HG03521 (cell line): Measurements from ENCODE around the gene PPIG.
"Not testable (repeated sequence)": the region's sequence is repeated elsewhere in the genome, so short reads cannot be mapped to it uniquely, and the experiment has no call there.

Experiments used
- ATAC-seq: cut with Tn5 transposase; IDR thresholded peaks from one replicate; pipeline ENCODE4 v1.9.1; 2021; ENCODE audit warnings: mild to moderate bottlenecking, moderate library complexity; ENCODE audit not compliant: unreplicated experiment

The PPIG gene

DNA sequence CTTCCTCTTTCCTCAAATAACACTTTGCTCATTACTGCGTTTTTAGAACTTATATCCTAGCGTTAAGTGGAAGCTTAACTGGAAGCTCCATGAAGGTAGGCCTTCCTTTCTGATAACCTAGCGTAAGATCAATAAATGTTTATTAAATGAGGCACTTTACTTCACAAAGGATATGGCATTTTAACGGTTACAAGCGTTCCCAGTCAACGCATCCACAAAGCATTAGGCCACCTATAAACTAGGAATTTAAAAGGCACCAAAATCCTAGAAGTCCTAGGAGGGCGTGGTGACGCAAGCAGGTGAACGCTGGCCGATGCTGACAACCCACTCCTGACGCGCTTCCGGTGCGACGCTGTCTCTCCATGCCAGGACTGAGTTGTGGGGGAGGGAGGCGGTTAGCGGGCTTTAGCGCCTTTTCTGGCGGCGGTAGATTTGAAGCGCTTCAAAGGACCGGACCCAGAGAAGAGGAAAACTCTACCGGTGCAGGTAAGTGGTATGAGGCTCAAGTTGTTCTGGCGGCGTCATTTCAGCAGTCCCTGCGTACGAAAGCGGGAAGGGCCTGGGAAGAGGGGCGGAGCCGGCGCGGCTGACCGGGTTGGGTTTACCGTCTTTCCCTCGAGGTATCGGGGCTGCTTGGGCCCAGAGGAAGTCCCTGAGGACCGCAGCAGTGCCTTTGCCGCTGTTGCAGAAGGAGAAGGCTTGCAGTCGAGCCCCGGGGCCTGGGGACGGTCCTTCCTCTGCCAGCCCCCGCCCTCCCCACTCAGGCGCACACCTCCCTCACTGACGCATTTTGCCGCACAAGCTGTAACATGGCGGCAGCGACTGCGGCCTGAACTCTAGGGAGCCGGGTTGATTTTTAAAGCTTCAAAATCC, at the start of gene PPIG:
Gene PPIG, plus strand, starts transcription at position 347 of the 873 bp plus-strand sequence. CDS start 19,691 bp downstream, outside the sequence.
- peak; percentile 91 for ATAC-seq

DNA sequence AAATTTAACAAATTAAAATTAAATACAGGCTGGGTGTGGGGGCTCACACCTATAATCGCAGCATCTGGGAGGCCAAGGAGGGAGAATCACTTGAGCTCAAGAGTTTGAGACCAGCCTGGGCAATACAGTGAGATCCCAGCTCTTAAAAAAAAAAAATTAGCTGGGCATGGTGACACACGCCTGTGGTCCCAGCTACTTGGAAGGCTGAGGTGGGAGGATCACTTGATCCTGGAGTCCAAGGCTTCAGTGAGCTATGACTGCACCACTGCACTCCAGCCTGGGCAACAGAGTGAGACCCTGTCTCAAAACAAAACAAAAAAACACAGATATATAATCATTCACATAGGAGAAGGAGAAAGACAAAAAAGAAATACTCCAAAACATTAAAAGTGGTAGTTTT, 44.7 kb upstream of the PPIG start:
- not testable (repeated sequence) for ATAC-seq

DNA sequence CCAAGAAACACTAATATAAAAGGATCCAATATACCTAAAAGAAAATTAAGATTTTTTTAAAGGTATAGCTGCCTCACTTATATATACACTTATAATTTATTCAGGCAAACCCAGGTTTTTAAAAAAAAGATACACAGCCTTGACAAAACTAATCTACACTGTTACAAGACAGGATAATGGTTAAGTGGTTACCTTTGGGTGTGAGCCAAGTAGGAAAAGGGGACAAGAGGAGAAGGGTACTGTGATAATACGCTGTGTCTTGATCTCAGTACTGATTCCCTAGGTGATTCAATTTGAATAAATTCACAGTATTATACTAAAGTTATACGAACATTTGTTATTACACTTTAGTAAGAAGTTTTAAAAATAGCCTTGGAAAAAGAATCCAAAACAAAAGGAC, 44.0 kb upstream of the PPIG start:
- no peak for ATAC-seq

DNA sequence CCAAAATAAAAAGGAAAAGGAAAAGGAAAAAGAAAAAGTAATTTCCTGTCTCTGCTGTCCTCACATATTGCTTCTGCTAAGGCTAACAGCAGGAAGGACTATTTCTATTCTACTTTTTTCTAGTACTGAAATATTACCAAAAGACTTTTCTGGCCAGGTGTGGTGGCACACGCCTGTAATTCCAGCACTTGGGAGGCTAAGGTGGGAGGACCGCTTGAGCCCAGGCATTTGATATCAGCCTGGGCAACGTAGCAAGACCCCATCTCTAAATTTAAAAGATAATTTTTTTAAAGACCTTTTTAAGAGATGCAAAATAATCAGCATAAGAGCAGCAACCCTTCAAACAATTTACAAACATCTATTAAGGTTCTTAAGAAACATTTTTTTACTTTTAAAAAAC, 41.7 kb upstream of the PPIG start:
- no peak for ATAC-seq

DNA sequence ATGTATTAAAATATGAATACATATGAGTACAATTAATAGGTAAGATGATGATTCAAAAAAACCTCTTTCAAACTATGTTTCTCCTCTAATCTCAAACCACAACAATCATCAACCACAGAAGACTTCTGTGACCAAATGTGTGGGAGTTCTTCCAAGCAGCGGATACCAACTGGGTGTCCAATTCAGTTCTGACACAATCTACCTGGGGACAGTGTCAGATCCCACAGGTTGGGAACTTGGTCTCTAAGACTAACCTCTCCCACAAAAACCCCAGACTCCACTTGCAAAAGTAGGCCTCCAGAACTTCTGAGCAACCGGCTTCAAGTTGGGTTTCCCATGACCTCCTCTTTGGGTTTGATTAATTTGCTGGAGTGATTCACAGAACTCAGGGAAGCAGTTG, 37.4 kb upstream of the PPIG start:
- no peak for ATAC-seq

DNA sequence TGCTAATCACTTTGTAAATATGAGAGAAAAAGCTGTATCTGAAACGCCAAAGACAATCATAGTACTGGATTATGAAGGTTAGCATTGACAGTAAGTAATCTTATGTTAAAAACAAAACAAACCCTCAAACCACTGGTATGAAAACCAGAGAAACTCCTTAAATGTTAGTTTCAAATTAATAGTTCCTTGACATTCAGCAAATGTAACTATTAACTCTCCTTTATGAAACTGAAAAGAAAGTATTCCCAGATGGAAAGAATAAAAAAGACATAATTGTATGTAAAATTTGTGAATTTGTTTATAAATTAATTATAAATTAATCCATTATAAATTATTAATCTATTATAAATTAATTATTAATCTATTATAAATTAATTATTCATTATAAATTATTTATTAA, 22.8 kb upstream of the PPIG start:
- no peak for ATAC-seq

DNA sequence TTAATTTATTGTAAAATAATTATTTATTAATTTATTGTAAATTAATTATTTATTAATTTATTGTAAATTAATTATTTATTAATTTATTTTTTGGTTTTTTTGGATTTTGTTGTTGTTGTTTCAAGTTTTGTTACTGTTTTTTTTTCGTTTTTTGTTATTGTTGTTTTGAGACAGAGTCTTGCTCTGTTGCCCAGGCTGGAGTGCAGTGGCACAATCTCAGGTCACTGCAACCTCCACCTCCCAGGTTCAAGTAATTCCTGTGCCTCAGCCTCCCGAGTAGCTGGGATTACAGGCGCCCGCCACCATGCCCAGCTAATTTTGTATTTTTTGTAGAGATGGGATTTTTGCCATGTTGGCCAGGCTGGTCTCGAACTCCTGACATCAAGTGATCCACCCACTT, 22.1 kb upstream of the PPIG start:
- ATAC-seq: not testable (repeated sequence)

DNA sequence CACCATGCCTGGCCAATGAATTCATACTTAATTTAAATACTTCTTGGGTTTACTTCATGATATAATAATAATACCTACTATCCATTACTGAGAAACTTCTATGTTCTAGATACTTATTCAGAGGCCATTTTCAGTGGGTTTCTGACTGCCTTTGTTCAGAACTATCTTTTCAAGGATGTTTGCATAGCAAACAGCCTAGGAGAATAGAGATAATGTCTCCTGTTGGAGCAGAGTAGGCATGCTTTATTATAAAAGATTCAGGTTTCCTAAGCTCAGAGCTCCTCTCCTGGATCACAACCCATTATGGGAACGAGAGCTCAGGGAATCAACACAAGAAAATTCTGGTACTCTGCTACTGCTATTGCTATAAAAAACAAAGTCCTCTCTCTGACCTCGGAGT, 21.6 kb upstream of the PPIG start:
- ATAC-seq: no peak

DNA sequence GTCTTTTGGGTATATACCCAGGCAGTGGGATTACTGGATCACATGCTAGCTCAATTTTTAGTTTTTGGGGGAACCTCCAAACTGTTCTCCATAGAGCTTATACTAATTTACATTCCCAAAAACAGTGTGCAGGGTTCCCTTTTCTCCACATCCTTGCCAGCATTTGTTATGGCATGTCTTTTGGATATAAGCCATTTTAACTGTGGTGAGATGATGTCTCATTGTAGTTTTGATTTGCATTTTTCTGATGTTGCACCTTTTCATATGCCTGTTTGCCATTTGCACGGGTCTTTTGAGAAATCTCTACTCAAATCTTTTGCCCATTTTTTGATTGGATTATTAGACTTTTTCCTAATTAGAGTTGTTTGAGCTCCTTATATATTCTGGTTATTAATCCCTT, 18.5 kb upstream of the PPIG start:
- ATAC-seq: no peak

DNA sequence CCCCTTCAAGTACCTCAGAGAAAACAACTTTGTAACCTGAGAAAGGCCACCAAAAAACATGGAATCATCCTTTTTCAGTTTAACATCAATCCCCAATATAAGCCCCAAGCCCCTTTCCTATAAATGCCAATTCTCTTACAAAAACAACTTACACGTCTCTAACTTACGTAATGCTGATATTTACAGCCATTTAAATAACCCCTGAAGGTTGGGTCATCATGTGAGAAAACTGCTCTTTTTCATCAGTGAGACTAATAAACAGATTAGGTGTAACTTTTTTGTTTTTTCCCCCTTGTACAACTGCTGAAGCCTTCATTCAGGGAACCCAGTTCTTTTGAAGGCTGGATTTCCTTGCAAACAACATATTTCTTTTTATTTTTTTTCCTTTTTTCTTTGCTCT, 14.2 kb upstream of the PPIG start:
- no peak for ATAC-seq

DNA sequence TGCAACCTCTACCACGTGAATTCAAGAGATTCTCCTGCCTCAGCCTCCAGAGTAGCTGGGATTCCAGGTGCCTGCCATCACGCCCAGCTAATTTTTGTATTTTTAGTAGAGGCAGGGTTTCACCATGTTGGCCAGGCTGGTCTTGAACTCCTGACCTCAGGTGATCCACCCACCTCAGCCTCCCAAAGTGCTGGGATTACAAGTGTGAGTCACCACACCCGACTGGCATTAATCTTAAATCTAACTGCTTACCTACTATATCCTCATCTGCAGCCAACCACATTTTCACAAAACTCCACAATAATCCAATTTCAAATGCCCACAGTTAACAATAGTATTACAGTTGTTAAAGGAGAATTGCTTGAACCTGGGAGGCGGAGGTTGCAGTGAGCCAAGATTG, 13.4 kb upstream of the PPIG start:
- ATAC-seq: not testable (repeated sequence)

DNA sequence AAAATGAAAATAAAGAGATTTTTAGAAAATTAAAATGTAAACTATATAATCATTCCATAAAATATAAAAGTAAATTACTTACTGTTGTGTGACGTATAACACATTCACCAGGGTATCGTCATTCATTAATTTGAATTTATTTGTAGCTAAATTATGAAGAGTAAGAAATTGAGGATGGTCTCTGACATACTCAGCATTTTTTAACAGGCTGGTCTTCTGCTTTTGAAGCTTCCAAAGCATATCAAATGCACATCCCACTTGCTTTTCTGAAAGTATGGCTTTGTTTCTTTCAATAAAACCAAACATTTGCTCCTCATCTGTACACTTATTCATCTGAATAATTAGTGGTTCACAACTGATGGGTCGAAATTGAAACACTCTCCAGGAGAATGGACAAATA, 12.6 kb upstream of the PPIG start:
- ATAC-seq: no peak

DNA sequence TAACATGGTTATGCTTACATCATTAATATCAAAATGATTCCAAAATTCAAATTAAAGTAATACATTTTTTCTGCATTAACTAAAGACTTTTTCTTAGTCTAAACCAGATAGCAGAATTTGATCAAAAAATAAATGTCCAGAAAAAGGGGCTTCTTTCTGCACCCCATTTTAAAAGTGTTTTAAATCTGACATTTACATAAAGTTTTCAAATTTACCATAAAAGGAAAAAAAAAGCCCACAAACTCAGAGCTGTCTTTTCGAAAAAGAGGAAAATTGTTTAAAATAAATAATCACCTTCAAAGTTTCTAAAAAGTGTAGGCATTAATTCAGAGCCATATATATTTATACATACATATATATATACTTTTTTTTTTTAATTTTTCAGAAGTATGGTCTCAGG, 12.0 kb upstream of the PPIG start:
- no peak for ATAC-seq

DNA sequence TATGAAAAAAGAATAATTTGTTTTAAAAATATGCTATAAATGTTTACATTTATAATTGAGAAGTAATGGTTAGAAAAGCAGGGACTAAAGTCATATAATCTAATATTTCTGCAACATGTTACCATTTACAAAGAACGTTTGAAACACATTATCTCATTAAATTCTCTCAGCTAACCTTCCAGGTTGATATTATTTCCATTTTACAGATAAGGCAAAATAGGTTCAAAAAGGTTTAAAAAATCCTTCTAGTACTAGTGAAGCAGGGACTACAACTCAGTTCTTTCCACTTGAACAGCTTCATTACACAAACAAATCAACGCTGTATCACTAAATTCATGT, 11.4 kb upstream of the PPIG start:
- no peak for ATAC-seq

DNA sequence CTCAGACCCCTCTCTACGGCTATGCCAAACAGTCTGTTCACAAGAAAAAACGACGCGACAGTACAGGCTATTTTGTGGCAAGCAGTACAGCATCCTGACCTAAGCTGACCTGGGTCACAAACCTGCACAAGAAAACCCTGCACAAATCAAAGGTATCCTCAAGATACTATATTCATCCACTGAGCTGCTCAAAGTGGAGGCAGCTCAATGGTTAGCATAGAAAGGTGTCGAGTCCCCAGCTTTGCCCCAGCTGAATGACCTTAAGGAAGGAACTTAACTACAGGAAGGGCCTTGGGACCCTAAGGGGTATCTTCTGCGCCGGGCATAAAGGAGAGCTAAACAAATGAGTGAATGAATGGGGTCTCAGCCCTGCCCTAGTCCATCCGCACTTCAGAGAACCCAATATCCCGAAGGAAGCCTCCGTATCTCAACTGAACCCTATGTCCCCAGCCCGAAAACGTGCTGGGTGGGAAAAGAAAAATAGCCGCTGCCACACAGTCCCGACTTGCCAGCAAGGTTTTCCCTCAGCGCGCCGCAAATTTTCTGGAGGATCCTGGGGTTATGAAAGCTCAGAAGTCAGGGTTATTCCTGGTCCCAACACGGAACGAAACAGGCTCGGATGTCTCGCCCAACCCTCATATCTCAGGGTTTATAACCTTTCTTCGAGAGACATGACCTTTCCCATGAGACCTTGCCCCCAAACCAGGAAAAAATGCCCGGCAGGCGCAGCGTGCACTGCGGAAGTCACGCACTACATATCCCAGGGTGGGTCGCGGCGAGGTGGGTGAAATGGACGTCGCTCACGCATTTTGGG, 10.8 kb upstream of the PPIG start, which contains the start of gene FASTKD1:
Gene FASTKD1, minus strand, starts transcription at position 706 of the 814 bp plus-strand sequence. CDS start 1,836 bp downstream, outside the sequence.
- peak; percentile 100 for ATAC-seq

DNA sequence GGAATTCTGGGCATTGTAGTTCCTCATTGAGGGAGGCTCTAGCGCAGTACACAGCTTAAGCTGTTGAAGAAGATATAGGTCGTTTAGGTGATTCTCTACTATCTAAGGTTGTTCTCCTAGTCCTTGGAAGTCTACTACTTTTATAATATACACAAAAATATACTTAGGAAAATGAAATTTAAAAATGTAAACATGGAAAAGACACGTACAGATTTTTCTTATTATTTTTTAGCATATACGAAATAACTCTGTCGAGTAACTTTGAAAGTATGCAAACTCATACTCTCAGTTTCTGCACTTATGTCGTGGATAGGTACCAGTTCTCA, 10.2 kb upstream of the PPIG start:
- no peak for ATAC-seq

DNA sequence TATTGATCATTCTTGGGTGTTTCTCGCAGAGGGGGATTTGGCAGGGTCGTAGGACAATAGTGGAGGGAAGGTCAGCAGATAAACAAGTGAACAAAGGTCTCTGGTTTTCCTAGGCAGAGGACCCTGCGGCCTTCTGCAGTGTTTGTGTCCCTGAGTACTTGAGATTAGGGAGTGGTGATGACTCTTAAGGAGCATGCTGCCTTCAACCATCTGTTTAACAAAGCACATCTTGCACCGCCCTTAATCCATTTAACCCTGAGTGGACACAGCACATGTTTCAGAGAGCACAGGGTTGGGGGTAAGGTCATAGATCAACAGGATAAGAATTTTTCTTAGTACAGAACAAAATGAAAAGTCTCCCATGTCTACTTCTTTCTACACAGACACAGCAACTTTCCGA, 9.6 kb upstream of the PPIG start:
- ATAC-seq: not testable (repeated sequence)

DNA sequence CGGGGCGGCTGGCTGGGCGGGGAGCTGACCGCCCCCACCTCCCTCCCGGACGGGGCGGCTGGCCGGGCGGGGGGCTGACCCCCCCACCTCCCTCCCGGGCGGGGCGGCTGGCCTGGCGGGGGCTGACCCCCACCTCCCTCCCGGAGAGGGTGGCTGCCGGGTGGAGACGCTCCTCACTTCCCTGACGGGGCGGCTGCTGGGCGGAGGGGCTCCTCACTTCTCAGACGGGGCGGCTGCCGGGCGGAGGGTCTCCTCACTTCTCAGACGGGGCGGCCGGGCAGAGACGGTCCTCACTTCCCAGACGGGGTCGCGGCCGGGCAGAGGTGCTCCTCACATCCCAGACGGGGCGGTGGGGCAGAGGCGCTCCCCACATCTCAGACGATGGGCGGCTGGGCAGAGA, 8.9 kb upstream of the PPIG start:
- ATAC-seq: not testable (repeated sequence)

DNA sequence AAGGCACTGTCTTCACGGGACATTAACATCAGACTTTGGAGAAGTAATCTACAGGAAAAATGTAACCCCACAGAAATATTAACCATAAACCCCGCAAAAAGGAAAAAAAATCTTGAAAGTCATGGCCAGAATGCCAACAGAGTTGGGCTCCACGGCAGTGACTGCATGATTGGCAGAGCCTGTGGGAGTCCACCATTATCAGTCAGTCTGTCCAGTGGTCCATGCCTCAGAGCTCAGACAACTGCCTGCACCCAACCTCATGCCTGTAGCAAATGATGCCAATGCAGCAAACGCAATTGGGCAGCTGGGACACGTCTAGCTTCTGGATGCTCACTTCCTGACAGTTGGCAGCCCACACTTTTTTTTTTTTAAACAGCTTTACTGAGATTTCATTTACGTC, 5.1 kb upstream of the PPIG start:
- ATAC-seq: no peak

DNA sequence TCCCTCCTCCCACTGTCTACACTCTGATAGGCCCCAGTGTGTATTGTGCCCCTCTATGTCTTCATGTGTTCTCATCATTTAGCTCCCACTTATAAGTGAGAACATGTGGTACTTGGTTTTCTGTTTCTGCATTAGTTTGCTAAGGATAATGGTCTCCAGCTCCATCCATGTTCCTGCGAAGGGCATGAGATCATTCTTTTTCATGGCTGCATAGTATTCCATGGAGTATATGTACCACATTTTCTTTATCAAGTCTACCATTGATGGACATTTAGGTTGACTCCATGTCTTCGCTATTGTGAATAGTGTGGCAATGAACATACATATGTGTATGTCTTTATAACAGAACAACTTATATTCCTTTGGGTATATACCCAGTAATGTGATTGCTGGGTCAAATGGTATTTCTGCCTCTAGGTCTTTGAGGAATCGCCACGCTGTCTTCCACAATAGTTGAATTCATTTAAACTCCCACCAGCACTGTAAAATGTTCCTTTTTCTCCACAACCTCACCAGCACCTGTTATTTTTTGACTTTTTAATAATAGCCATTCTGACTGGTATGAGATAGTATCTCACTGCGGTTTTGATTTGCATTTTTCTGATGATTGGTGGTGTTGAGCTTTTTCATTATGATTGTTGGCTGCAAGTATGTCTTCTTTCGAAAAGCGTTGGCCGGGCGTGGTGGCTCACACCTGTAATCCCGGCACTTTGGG, 1.4 kb upstream of the PPIG start:
- not testable (repeated sequence) for ATAC-seq

DNA sequence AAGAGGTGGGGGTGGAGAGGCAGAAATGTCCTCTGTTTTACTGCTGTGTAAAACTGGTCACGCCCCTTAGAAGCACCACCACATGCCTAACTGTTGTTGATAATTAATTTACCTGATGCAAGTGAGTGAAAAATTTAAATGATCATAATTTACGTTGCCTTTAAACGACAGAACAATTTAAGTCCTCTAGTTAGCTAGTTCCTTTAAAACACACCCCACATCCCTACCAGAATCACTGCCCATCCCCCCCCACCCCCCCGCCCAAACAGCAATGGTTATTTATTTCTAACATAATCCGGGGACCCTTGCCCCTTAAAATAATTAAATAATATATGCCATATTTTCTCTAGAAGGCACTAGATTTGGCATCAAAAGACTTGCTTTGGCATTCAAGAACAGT, 633 bp upstream of the PPIG start:
- ATAC-seq: no peak

DNA sequence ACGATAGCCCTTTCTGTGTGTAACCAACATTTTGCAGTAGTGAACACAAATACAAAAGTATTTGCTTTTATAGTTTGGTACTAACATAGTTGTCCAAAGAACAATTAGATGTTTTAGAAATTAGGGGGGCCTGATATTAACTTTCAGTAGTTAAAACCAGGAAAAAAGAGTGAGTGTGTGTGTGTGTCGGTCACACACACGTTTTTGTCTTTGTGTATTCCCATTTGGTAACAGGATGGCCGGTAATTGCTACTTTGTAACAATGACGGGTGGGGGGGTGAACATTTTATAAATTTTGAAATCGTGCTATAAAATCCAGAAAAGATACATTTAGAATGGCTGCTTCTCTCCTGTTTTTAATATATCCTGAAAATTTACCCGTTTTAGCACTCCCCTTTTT, 1.5 kb downstream of the PPIG start:
- ATAC-seq: no peak
